Measurements from ENCODE around the gene ENOSF1.

ENOSF1 gene

DNA sequence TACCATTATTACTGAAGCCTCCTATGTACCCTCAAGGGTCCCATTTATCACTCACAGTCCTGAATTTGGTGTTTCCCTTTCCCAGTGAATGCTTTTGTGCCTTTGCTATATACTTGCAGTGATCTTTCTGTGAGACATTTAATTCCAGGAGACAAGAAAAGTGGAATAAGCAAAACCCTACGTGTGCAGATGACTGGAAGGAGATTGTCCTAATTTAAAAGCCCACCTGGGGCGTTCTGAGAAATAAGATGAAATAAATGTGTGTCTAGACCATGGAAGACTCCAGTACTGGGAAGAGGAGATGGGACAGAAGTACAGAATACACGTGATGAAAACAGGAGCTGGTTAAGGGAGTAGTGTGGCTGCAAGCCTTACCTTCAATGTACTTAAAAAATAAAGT, 35.7 kb downstream of the ENOSF1 start:
- H3K4me3 ChIP-seq (ENCODE audit: control insufficient read depth, low read depth, low read length) = no peak overlapping the region

DNA sequence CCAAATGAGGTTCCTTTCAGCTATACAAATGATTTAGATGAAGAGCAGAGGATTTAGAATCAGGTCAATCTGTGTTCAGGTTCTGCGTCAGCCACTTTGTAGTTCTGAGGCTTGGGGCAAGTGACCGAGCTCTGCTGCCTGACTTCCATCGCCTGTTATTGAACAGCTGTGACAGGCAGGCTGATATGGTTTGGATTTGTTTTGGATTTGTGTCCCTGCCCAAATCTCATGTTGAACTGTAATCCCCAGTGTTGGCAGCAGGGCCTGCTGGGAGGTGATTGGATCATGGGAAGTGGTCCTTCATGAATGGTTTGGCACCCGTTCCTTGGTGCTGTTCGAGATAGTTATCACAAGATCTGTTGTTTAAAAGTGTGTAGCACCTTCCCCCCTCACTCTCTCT, 36.4 kb downstream of the ENOSF1 start:
- no peak for DNase-seq (ENCODE audit: low read depth)
- H3K4me3 ChIP-seq (ENCODE audit: control insufficient read depth, low read depth, low read length) = no peak overlapping the region
- TF ChIP-seq CTCF (IDR thresholded peaks at IDR 0.05; ENCODE audit: control insufficient read depth, insufficient read depth, low read depth, low read length, missing control alignments) = no peak

More for the DNA sequence above, 35.7 kb downstream of the ENOSF1 start:
- DNase-seq (ENCODE audit: low read depth) = no peak
- no peak for TF ChIP-seq CTCF (IDR thresholded peaks at IDR 0.05; ENCODE audit: control insufficient read depth, insufficient read depth, low read depth, low read length, missing control alignments)

- H3K4me3 ChIP-seq (ENCODE audit: control insufficient read depth, low read depth, low read length) = no peak overlapping the region
- DNase-seq (ENCODE audit: low read depth) = no peak
- TF ChIP-seq CTCF (IDR thresholded peaks at IDR 0.05; ENCODE audit: control insufficient read depth, insufficient read depth, low read depth, low read length, missing control alignments) = no peak
These were observed 37.1 kb downstream of the ENOSF1 start for GRCh38 chr18:675307-675706.

GRCh38 chr18:673769-674168, 38.7 kb downstream of the ENOSF1 start:
- no peak overlapping the region for H3K4me3 ChIP-seq (ENCODE audit: control insufficient read depth, low read depth, low read length)
- no peak for TF ChIP-seq CTCF (IDR thresholded peaks at IDR 0.05; ENCODE audit: control insufficient read depth, insufficient read depth, low read depth, low read length, missing control alignments)
- DNase-seq (ENCODE audit: low read depth) = no peak

- no peak overlapping the region for H3K4me3 ChIP-seq (ENCODE audit: control insufficient read depth, low read depth, low read length)
- no peak for DNase-seq (ENCODE audit: low read depth)
- TF ChIP-seq CTCF (IDR thresholded peaks at IDR 0.05; ENCODE audit: control insufficient read depth, insufficient read depth, low read depth, low read length, missing control alignments) = no peak
These were observed 39.1 kb downstream of the ENOSF1 start for GRCh38 chr18:673317-673716.

- DNase-seq (ENCODE audit: low read depth) = no peak
- H3K4me3 ChIP-seq (ENCODE audit: control insufficient read depth, low read depth, low read length) = no peak overlapping the region
- TF ChIP-seq CTCF (IDR thresholded peaks at IDR 0.05; ENCODE audit: control insufficient read depth, insufficient read depth, low read depth, low read length, missing control alignments) = no peak
These were observed 41.0 kb downstream of the ENOSF1 start for GRCh38 chr18:671405-671804.

DNA sequence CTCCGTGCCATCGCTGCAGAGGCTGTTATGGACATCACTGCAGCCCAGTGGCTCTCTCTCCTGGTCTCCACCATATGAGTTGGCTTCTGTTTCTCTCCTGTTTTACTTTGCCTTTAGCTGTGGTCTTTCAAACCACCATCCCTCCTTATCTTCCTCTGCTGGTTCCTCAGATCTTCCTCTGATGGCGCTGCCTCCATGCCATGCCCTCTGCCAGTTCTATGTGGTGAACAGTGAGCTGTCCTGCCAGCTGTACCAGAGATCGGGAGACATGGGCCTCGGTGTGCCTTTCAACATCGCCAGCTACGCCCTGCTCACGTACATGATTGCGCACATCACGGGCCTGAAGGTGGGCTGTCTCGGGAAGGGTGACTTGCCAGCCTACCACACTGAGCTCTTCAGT, 41.9 kb downstream of the ENOSF1 start:
- no peak overlapping the region for H3K4me3 ChIP-seq (ENCODE audit: control insufficient read depth, low read depth, low read length)
- TF ChIP-seq CTCF (IDR thresholded peaks at IDR 0.05; ENCODE audit: control insufficient read depth, insufficient read depth, low read depth, low read length, missing control alignments) = no peak
- no peak for DNase-seq (ENCODE audit: low read depth)
